B cell (primary cell): ENCODE data around the gene PIWIL1. TPM values are rescaled to one million over a fixed set of nuclear protein-coding genes. Genes with fewer than 3 reads are reported as not detected.

Source experiments
- ATAC-seq: fragments of 200-7000 bp; cut with Tn5 transposase; one replicate; pipeline ENCODE4 v1.10.0; 2021; ENCODE audit warnings: low read depth, mild to moderate bottlenecking, moderate number of reproducible peaks, moderate library complexity
- CTCF ChIA-PET: fragments of 350-600 bp; sonication (Branson Sonifier 250); formaldehyde crosslinking; loops from one replicate; lab custom pipeline; 2021; ENCODE audit warnings: antibody characterized with exemption, inconsistent platforms; lab: Charles Lee
- POLR2A ChIA-PET: fragments of 350-600 bp; sonication (Branson Sonifier 250); formaldehyde crosslinking; loops from one replicate; lab custom pipeline; 2021; ENCODE audit warnings: antibody characterized with exemption; lab: Charles Lee
- DNase-seq: peaks from one replicate; pipeline ENCODE4 v3.0.0; 2013
- H2AFZ ChIP-seq: 2 replicates; pipeline ENCODE4 v1.6.1; 2012; ENCODE audit warnings: mild to moderate bottlenecking, low read depth, low read length; ENCODE audit not compliant: insufficient read depth, poor library complexity, severe bottlenecking
- H3K27ac ChIP-seq, 2 donors: 1 replicate in 1 of 2; 2 replicates in 1 of 2; pipeline ENCODE4 v1.5.1; 2012 to 2013; ENCODE audit warnings: low read length in 2 of 2, mild to moderate bottlenecking in 2 of 2, moderate library complexity in 1 of 2
- H3K27me3 ChIP-seq, 4 experiments: fragments of 200-600 bp in 1 of 4; sonication (generic) in 1 of 4; replicated peaks in 1 of 4; 1 replicate in 2 of 4; 2 replicates in 2 of 4; pipeline versions ENCODE4 v1.6.1 to v1.7.0; 2013 to 2016; ENCODE audit warnings: low read length in 3 of 4, mild to moderate bottlenecking in 2 of 4, mixed read lengths in 1 of 4, moderate library complexity in 1 of 4; ENCODE audit not compliant: insufficient read depth in 4 of 4, control insufficient read depth in 3 of 4; ENCODE audit errors: control extremely low read depth in 1 of 4
- H3K36me3 ChIP-seq, 2 experiments: replicated peaks in 1 of 2; 1 replicate in 1 of 2; 2 replicates in 1 of 2; pipeline versions ENCODE4 v1.6.1 to v1.7.1; 2013; ENCODE audit warnings: low read length in 1 of 2; ENCODE audit not compliant: insufficient read depth in 2 of 2, control insufficient read depth in 1 of 2; ENCODE audit errors: control extremely low read depth in 1 of 2, extremely low read depth in 1 of 2
- H3K4me1 ChIP-seq, 2 donors: fragments of 200-600 bp in 1 of 2; sonication (generic) in 1 of 2; 1 replicate in 1 of 2; 2 replicates in 1 of 2; pipeline versions ENCODE4 v1.5.1 to v1.6.1; 2013 to 2017; ENCODE audit warnings: low read length in 2 of 2; ENCODE audit not compliant: control insufficient read depth in 2 of 2, insufficient read depth in 2 of 2
- H3K4me2 ChIP-seq: replicated peaks from 2 replicates; pipeline ENCODE3; 2012; ENCODE audit warnings: mild to moderate bottlenecking, low read depth, low read length; ENCODE audit not compliant: poor library complexity, severe bottlenecking
- H3K4me3 ChIP-seq, 5 experiments: fragments of 200-600 bp in 1 of 5; sonication (generic) in 1 of 5; 1 replicate in 3 of 5; 2 replicates in 2 of 5; pipeline versions ENCODE4 v1.5.1 to v1.7.0; 2011 to 2016; ENCODE audit warnings: low read length in 4 of 5, mild to moderate bottlenecking in 4 of 5, low read depth in 2 of 5, control low read depth in 1 of 5, moderate library complexity in 1 of 5; ENCODE audit not compliant: insufficient read depth in 1 of 5; ENCODE audit errors: control extremely low read depth in 1 of 5, extremely low read depth in 1 of 5
- H3K79me2 ChIP-seq: fragments of 200-600 bp; sonication (generic); one replicate; pipeline ENCODE4 v1.6.0; 2016; ENCODE audit warnings: low read length; ENCODE audit not compliant: control insufficient read depth, insufficient read depth
- H3K9ac ChIP-seq: fragments of 200-600 bp; sonication (generic); 2 replicates; pipeline ENCODE4 v1.6.1; 2017; ENCODE audit warnings: mild to moderate bottlenecking, low read length, moderate library complexity
- H3K9me3 ChIP-seq, 3 donors: one replicate each; pipeline versions ENCODE4 v1.6.1 to v1.7.1; 2013; ENCODE audit warnings: low read length in 2 of 3; ENCODE audit not compliant: control insufficient read depth in 2 of 3, insufficient read depth in 1 of 3; ENCODE audit errors: control extremely low read depth in 1 of 3
- H4K20me1 ChIP-seq: 2 replicates; pipeline ENCODE4 v1.6.0; 2012; ENCODE audit warnings: mild to moderate bottlenecking, low read length; ENCODE audit not compliant: insufficient read depth, control insufficient read depth, poor library complexity, severe bottlenecking
- H3K27ac Mint-ChIP-seq: one replicate; pipeline ENCODE4 v1.8.0; 2021; ENCODE audit warnings: mixed read lengths
- H3K27me3 Mint-ChIP-seq: one replicate; pipeline ENCODE4 v1.8.0; 2021; ENCODE audit warnings: mixed read lengths
- H3K4me1 Mint-ChIP-seq: one replicate; pipeline ENCODE4 v1.8.0; 2021; ENCODE audit warnings: mixed read lengths
- H3K4me3 Mint-ChIP-seq: one replicate; pipeline ENCODE4 v1.8.0; 2021; ENCODE audit warnings: mixed read lengths
- H3K9me3 Mint-ChIP-seq: one replicate; pipeline ENCODE4 v1.8.0; 2022; ENCODE audit warnings: mixed read lengths; ENCODE audit not compliant: insufficient read depth
- CTCF ChIP-seq: fragments of 200-600 bp; IDR thresholded peaks from one replicate; pipeline ENCODE4 v1.8.0; 2022; ENCODE audit warnings: antibody characterized with exemption, mild to moderate bottlenecking
- EZH2 ChIP-seq: IDR thresholded peaks from 2 replicates; pipeline ENCODE4 v1.6.1; 2012; ENCODE audit warnings: borderline replicate concordance, low read depth, mild to moderate bottlenecking, moderate library complexity, low read length; ENCODE audit not compliant: insufficient read depth, poor library complexity, severe bottlenecking
- WGBS: methylation state at CpG from one replicate; pipeline ENCODE4 v1.1.5; 2013; ENCODE audit warnings: missing lambda C conversion rate; ENCODE audit not compliant: insufficient coverage; 5-methylcytosine and 5-hydroxymethylcytosine counted together
- intact Hi-C: fragments of 100-400 bp; cut with micrococcal nuclease; formaldehyde crosslinking; loops from one replicate; pipeline ENCODE4 v1.10.0; 2022
- polyA plus RNA-seq: library from polyadenylated mRNA; depleted of rRNA; stranded (reverse); fragments of >200 nt; gene quantifications from 2 replicates; pipeline ENCODE4 v1.2.3, GENCODE V29; 2012
- total RNA-seq, 2 donors: library from RNA; stranded (reverse); fragments of 120-200 nt in 1 of 2; gene quantifications; 1 replicate in 1 of 2; 2 replicates in 1 of 2; pipeline versions ENCODE4 v1.2.3 to v1.2.4, GENCODE V29; 2013 to 2022

The PIWIL1 gene
- total and polyA plus RNA-seq, 2 donors (not counting 1 experiment from before 2014, with no cell fraction given), result not detected

DNA sequence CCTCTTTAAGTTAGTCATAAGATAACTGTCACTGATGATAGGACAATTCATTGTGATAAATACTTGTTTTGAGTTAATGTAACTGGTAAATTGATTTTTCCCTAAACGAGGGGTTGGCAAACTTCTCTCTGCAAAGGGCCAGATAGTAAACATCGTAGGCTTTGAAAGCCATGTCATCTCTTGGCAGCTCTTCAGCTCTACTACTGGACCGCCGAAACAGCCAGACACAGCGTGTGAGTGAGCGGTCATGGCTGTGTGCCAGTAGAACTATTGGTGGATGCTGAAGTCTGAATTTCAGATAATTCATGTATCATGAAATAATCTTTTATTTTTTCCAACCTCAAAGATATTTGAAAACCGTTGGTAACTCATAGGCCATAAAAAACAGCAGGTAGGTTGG is 9.9 kb downstream of the PIWIL1 start:
- Mint-ChIP-seq H3K4me3 (no peak overlapping the region), H3K9me3 (no peaks in the 10 kb centered on the region), H3K27ac (no peak overlapping the region), H3K27me3 (no peaks in the 10 kb centered on the region), H3K4me1 (no peaks in the 10 kb centered on the region)
- no peak for ATAC-seq
- Histone ChIP-seq H3K4me2 (no peak overlapping the region), H3K79me2 (no peaks in the 10 kb centered on the region), H3K36me3 (no peaks in the 10 kb centered on the region), H2AFZ (no peak overlapping the region), H3K9ac (no peak overlapping the region), H4K20me1 (no peaks in the 10 kb centered on the region), H3K27ac (no peak overlapping the region), H3K4me1 (no peaks in the 10 kb centered on the region), H3K27me3 (no peaks in the 10 kb centered on the region), H3K9me3 (no peaks in the 10 kb centered on the region), H3K4me3 (no peak overlapping the region)
- intact Hi-C loops, result no loop called here
- ChIA-PET POLR2A (no interaction called here), CTCF (no interaction called here)
- no peak for TF ChIP-seq EZH2
- no peak for TF ChIP-seq CTCF
- 100% methylated on average over 2 of the region's 7 CpGs for WGBS
- no peak for DNase-seq

DNA sequence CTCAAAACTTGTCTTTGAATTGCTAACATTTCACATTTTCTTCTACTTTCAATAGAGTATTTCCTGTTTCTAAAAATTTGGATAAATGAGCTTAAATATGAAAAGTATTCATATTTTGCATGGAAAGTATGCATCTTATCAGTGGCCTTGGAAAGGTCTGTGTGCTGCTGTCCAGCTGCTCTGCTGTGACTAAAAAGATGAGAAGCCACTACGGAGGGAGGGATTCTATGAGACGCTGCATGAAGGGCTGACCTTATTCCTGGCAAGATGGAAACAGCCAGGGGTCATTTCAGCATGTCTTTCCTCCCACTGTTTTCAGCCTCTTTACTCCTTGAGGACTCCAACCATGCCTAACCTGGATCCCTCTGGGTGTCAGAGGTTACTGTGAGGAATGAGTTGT is 13.0 kb downstream of the PIWIL1 start:
- POLR2A ChIA-PET, result no interaction called here
- no peaks in the 10 kb centered on the region for H3K27me3 ChIP-seq
- no peak for TF ChIP-seq CTCF
- TF ChIP-seq EZH2, result no peak
- WGBS, result 86% methylated on average over 1 of the region's 2 CpGs
- no peaks in the 10 kb centered on the region for H3K9me3 Mint-ChIP-seq
- no peaks in the 10 kb centered on the region for H3K9me3 ChIP-seq
- H3K36me3 ChIP-seq, result no peaks in the 10 kb centered on the region
- intact Hi-C loops, result no loop called here
- no peaks in the 10 kb centered on the region for H3K79me2 ChIP-seq
- CTCF ChIA-PET, result interaction anchor here (1.2 kb wide), 1 partner anchor 10 kb away, joined by 4 read pairs; no protein-coding TSS in a partner anchor
- no peak overlapping the region for H3K9ac ChIP-seq
- H3K4me1 ChIP-seq, result no peaks in the 10 kb centered on the region
- no peak overlapping the region for H3K4me3 Mint-ChIP-seq
- no peak overlapping the region for H3K27ac Mint-ChIP-seq
- no peak overlapping the region for H3K4me3 ChIP-seq
- no peak overlapping the region for H2AFZ ChIP-seq
- DNase-seq (no peak), ATAC-seq (no peak)
- H3K27me3 Mint-ChIP-seq, result peaks cover 4% of the 10 kb centered on the region
- no peak overlapping the region for H3K27ac ChIP-seq
- H3K4me2 ChIP-seq, result no peak overlapping the region
- no peaks in the 10 kb centered on the region for H4K20me1 ChIP-seq
- H3K4me1 Mint-ChIP-seq, result no peaks in the 10 kb centered on the region
